MM.1S (cell line): ENCODE results near the gene SLC12A7.

Source experiments
- DNase-seq: peaks from one replicate; pipeline ENCODE4 v3.0.0-alpha.2; 2015
- H2AFZ ChIP-seq: fragments of 300-600 bp; sonication (generic); 2 replicates; pipeline ENCODE4 v1.6.0; 2016; ENCODE audit warnings: antibody characterized with exemption, low read length
- H3F3A ChIP-seq: fragments of 300-600 bp; sonication (generic); 2 replicates; pipeline ENCODE4 v1.6.1; 2016; ENCODE audit warnings: mild to moderate bottlenecking, antibody characterized with exemption, low read length, moderate library complexity, mixed read lengths; ENCODE audit not compliant: insufficient read depth
- H3K27ac ChIP-seq: fragments of 300-600 bp; sonication (generic); 2 replicates; pipeline ENCODE4 v1.5.1; 2016; ENCODE audit warnings: mild to moderate bottlenecking, low read length
- H3K27me3 ChIP-seq: fragments of 300-600 bp; sonication (generic); replicated peaks from 2 replicates; pipeline ENCODE4 v1.6.0; 2016; ENCODE audit warnings: low read length; ENCODE audit not compliant: insufficient read depth
- H3K36me3 ChIP-seq: fragments of 300-600 bp; sonication (generic); replicated peaks from 2 replicates; pipeline ENCODE4 v1.6.1; 2016; ENCODE audit warnings: mild to moderate bottlenecking, low read length, mixed read lengths; ENCODE audit not compliant: insufficient read depth
- H3K4me1 ChIP-seq: fragments of 300-600 bp; sonication (generic); 2 replicates; pipeline ENCODE4 v1.6.1; 2016; ENCODE audit warnings: low read length, mixed read lengths
- H3K4me2 ChIP-seq: fragments of 300-600 bp; sonication (generic); 2 replicates; pipeline ENCODE4 v1.6.0; 2016; ENCODE audit warnings: low read depth, low read length
- H3K4me3 ChIP-seq: fragments of 300-600 bp; sonication (generic); 2 replicates; pipeline ENCODE4 v1.5.1; 2016; ENCODE audit warnings: low read length, mixed read lengths
- H3K79me2 ChIP-seq: fragments of 300-600 bp; sonication (generic); 2 replicates; pipeline ENCODE4 v1.6.1; 2016; ENCODE audit warnings: mixed run types, low read length, mixed read lengths
- H3K9ac ChIP-seq: fragments of 300-600 bp; sonication (generic); 2 replicates; pipeline ENCODE4 v1.6.1; 2016; ENCODE audit warnings: low read length, mixed read lengths
- H3K9me2 ChIP-seq: fragments of 300-600 bp; sonication (generic); replicated peaks from 2 replicates; pipeline ENCODE4 v1.6.1; 2016; ENCODE audit warnings: mild to moderate bottlenecking, low read length, mixed read lengths; ENCODE audit not compliant: insufficient read depth
- H3K9me3 ChIP-seq: fragments of 300-600 bp; sonication (generic); replicated peaks from 2 replicates; pipeline ENCODE4 v1.6.1; 2016; ENCODE audit warnings: mild to moderate bottlenecking, low read length, mixed read lengths; ENCODE audit not compliant: insufficient read depth
- H4K20me1 ChIP-seq: fragments of 300-600 bp; sonication (generic); 2 replicates; pipeline ENCODE4 v1.6.1; 2016; ENCODE audit warnings: mild to moderate bottlenecking, low read length, moderate library complexity, mixed read lengths; ENCODE audit not compliant: insufficient read depth
- EZH2 ChIP-seq: fragments of 300-600 bp; sonication (generic); optimal IDR thresholded peaks from 2 replicates; pipeline ENCODE3; 2017; ENCODE audit warnings: low read depth, mild to moderate bottlenecking, antibody characterized with exemption, low read length, mixed read lengths
- EZH2phosphoT487 ChIP-seq: fragments of 300-600 bp; sonication (generic); IDR thresholded peaks from 2 replicates; pipeline ENCODE4 v1.6.1; 2018; ENCODE audit warnings: antibody characterized with exemption, low read length
- TF ChIP-seq, protein P1 (sequence below): fragments of 300-600 bp; sonication (generic); IDR thresholded peaks from 2 replicates; pipeline ENCODE4 v1.5.1; 2016; ENCODE audit warnings: antibody characterized with exemption, low read length, mixed read lengths

SLC12A7 gene

DNA sequence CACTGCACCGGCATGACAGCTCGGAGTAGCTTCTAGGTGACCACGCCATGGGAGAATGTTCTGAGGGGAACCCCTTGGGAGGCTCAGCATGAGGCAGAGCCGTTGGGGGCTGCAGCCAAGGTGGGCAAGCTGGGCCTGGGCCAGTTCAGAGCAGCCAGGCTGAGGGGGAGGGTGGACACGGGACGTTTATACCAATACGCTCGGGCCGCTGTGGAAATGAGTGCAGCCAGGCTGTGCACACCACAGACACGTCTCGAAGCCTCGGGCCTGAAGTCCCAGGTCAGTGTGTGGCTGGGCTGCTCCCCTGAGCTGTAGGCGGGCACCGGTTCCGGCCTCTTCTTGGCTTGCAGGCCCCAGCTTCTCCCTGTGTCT lies 28.9 kb upstream of the SLC12A7 start:
- Histone ChIP-seq H3K79me2 (no peaks in the 10 kb centered on the region), H3K9me3 (no peaks in the 10 kb centered on the region), H4K20me1 (no peaks in the 10 kb centered on the region), H2AFZ (no peak overlapping the region), H3K27ac (no peak overlapping the region), H3K9me2 (no peaks in the 10 kb centered on the region), H3K36me3 (no peaks in the 10 kb centered on the region), H3K27me3 (no peaks in the 10 kb centered on the region), H3K4me2 (peak overlapping the region; percentile 56; the same call in 1 of the 2 replicates), H3F3A (peaks cover 3% of the 10 kb centered on the region; the same call in 1 of the 2 replicates), H3K4me3 (no peak overlapping the region), H3K4me1 (peaks cover 18% of the 10 kb centered on the region), H3K9ac (no peak overlapping the region)
- no peak for TF ChIP-seq EZH2
- no peak for TF ChIP-seq EZH2phosphoT487
- TF ChIP-seq, protein P1, sequence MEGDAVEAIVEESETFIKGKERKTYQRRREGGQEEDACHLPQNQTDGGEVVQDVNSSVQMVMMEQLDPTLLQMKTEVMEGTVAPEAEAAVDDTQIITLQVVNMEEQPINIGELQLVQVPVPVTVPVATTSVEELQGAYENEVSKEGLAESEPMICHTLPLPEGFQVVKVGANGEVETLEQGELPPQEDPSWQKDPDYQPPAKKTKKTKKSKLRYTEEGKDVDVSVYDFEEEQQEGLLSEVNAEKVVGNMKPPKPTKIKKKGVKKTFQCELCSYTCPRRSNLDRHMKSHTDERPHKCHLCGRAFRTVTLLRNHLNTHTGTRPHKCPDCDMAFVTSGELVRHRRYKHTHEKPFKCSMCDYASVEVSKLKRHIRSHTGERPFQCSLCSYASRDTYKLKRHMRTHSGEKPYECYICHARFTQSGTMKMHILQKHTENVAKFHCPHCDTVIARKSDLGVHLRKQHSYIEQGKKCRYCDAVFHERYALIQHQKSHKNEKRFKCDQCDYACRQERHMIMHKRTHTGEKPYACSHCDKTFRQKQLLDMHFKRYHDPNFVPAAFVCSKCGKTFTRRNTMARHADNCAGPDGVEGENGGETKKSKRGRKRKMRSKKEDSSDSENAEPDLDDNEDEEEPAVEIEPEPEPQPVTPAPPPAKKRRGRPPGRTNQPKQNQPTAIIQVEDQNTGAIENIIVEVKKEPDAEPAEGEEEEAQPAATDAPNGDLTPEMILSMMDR = no peak
- DNase-seq = no peak

DNA sequence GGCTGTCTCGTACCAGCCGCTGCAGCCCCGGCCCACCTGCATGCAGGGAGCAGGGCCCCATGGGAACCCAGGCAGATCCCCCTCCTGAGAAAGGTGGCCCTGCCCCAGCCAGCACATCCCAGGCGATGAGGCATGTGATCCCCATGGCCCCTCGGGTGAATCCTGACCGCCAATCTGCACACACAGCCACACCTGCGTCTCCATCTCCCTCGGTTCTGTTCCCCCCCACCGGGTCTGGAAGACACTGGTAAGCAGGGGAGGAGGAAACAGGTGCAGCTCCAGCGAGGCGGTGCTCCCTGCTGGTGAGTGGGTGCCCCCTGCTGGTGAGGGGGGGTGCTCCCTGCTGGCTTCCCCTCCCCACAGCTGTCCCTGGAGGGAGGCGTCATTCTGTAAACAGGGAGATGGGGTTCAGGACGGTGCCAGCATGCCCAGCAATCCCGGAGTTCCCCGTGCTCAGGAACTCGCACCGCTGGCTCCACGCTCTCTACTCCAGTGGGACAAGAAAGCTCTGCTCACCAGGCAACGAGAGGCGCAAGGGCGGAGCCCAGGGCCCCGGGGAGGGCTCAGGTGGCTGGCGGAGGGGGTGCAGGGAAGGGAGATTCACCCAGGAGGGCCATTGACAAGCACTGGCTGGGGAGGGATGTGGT lies 28.4 kb upstream of the SLC12A7 start:
- peaks cover 7% of the 10 kb centered on the region; the same call in 1 of the 2 replicates for H3F3A ChIP-seq
- TF ChIP-seq, protein P1 = peak; percentile 92
- TF ChIP-seq EZH2 = no peak
- H3K27ac ChIP-seq = no peak overlapping the region
- H3K4me2 ChIP-seq = peak overlapping the region; percentile 56
- no peaks in the 10 kb centered on the region for H3K79me2 ChIP-seq
- no peak overlapping the region; the same call in 1 of the 2 replicates for H3K9ac ChIP-seq
- H3K36me3 ChIP-seq = no peaks in the 10 kb centered on the region
- H3K27me3 ChIP-seq = no peaks in the 10 kb centered on the region
- no peaks in the 10 kb centered on the region for H3K9me3 ChIP-seq
- H3K9me2 ChIP-seq = no peaks in the 10 kb centered on the region
- no peaks in the 10 kb centered on the region for H4K20me1 ChIP-seq
- H3K4me3 ChIP-seq = no peak overlapping the region
- H3K4me1 ChIP-seq = peaks cover 23% of the 10 kb centered on the region
- peak; percentile 84 for DNase-seq
- H2AFZ ChIP-seq = 0 out of 2 replicates have a peak overlapping the region, but pooled peaks have one; percentile 43

DNA sequence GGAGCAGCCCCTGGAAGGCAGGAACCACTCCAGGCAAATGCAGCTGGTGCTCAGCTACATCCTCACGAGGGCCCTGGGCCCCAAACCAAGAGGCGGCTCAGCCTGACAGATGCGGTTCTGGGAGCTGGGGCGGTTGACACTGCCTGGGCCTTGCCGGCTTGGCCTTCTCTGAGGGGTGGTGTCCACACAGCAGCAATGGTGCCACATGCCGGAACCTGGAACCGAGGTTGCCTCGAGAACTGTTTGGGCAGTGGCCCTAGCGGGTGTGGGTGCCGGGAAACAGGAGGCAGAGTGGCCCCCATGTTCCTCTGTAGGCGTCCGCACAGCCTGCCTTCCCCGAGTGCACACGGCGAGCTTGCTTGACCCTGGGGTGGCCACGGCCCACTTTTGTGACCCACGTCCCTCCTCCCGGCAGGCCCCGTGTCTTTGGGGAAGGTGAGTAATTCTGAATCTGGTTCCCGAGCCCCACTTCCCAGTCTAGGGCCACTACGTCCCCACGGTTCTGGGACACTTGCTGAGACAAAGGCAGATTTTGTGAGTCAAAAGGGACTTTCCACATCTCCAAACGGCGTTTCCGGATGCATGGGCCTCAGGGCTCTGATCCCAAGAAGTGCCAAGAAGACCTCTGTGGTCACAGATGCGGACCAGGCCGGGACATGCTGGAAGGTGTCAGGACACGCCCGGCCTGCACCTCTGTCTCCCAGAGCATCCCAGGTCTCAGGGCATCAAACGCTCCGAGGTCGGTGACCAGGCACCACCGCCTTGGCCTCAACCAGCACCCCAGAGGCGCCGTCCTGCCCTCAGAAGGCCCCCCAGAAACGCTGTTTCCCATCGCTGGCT lies 27.7 kb upstream of the SLC12A7 start:
- no peaks in the 10 kb centered on the region for H3K79me2 ChIP-seq
- DNase-seq = no peak
- H2AFZ ChIP-seq = 0 out of 2 replicates have a peak overlapping the region, but pooled peaks have one; percentile 43
- TF ChIP-seq, protein P1 = no peak
- TF ChIP-seq EZH2phosphoT487 (no peak), EZH2 (no peak)
- no peaks in the 10 kb centered on the region for H3K36me3 ChIP-seq
- H3K27ac ChIP-seq = no peak overlapping the region
- H3K9ac ChIP-seq = no peak overlapping the region; the same call in 1 of the 2 replicates
- no peaks in the 10 kb centered on the region for H4K20me1 ChIP-seq
- peaks cover 30% of the 10 kb centered on the region for H3K4me1 ChIP-seq
- peak overlapping the region; percentile 56 for H3K4me2 ChIP-seq
- H3F3A ChIP-seq = peaks cover 15% of the 10 kb centered on the region; the same call in 1 of the 2 replicates
- no peaks in the 10 kb centered on the region for H3K27me3 ChIP-seq
- no peaks in the 10 kb centered on the region for H3K9me3 ChIP-seq
- no peaks in the 10 kb centered on the region for H3K9me2 ChIP-seq
- no peak overlapping the region for H3K4me3 ChIP-seq
